Stomach (tissue), 9 donors: ENCODE data around the gene MCF2L. TPM values are rescaled to one million over a fixed set of nuclear protein-coding genes. Genes with fewer than 3 reads are reported as not detected.

Source experiments
- DNase-seq, 2 donors: peaks; one replicate each; pipeline versions ENCODE4 v3.0.0 to v3.0.0-alpha.2; 2013 to 2019
- H3K27ac ChIP-seq, 5 donors: fragments of 200-600 bp in 4 of 5; sonication (generic) in 4 of 5; one replicate each; pipeline ENCODE4 v1.5.1; 2013 to 2019; ENCODE audit warnings: mild to moderate bottlenecking in 1 of 5, moderate library complexity in 1 of 5
- H3K27me3 ChIP-seq, 3 donors: fragments of 200-600 bp; sonication (generic); one replicate each; pipeline ENCODE4 v1.5.1; 2017 to 2019; ENCODE audit warnings: mixed run types in 1 of 3
- H3K36me3 ChIP-seq, 4 donors: fragments of 200-600 bp; sonication (generic); 1 replicate in 3 of 4; 2 replicates in 1 of 4; pipeline ENCODE4 v1.5.1; 2016 to 2019
- H3K4me1 ChIP-seq, 4 donors: fragments of 200-600 bp; sonication (generic); one replicate each; pipeline ENCODE4 v1.5.1; 2016 to 2019
- H3K4me3 ChIP-seq, 4 donors: fragments of 200-600 bp; sonication (generic) in 3 of 4; one replicate each; pipeline ENCODE4 v1.5.1; 2016 to 2019; ENCODE audit warnings: mild to moderate bottlenecking in 1 of 4
- H3K9me3 ChIP-seq, 4 donors: fragments of 200-600 bp; sonication (generic); one replicate each; pipeline ENCODE4 v1.5.1; 2016 to 2019
- CTCF ChIP-seq, 7 experiments: fragments of 450-650 bp in 4 of 7; fragments of 200-600 bp in 3 of 7; sonication (generic) in 3 of 7; IDR thresholded peaks; one replicate each; pipeline ENCODE4 v1.5.1; 2016 to 2019; ENCODE audit warnings: antibody characterized with exemption in 7 of 7, control low read depth in 2 of 7, mild to moderate bottlenecking in 1 of 7
- EP300 ChIP-seq: sonication (generic); formaldehyde crosslinking; IDR thresholded peaks from one replicate; pipeline ENCODE4 v1.6.1; 2017; ENCODE audit warnings: antibody characterized with exemption
- POLR2A ChIP-seq, 4 donors: fragments of 450-650 bp; IDR thresholded peaks; one replicate each; pipeline ENCODE4 v1.6.1; 2016; ENCODE audit warnings: antibody characterized with exemption in 4 of 4, control low read depth in 2 of 4, mild to moderate bottlenecking in 1 of 4, moderate library complexity in 1 of 4
- POLR2AphosphoS5 ChIP-seq, 3 donors: sonication (generic); formaldehyde crosslinking; IDR thresholded peaks; one replicate each; pipeline ENCODE4 v1.6.1; 2016; ENCODE audit warnings: antibody characterized with exemption in 3 of 3
- WGBS, 5 donors: extraction: QIAGEN DNeasy Blood & Tissue Kit in 3 of 5; methylation state at CpG; one replicate each; pipeline versions ENCODE4 v1.1.5 to v1.1.7; 2013 to 2018; 5-methylcytosine and 5-hydroxymethylcytosine counted together
- intact Hi-C: fragments of 100-400 bp; cut with DNase I; formaldehyde crosslinking; loops from one replicate; pipeline ENCODE4 v1.15.1; 2023; ENCODE audit warnings: low total_unique reads
- polyA plus RNA-seq, 3 donors: library from polyadenylated mRNA; stranded (reverse); fragments of 200-250 nt; gene quantifications; one replicate each; pipeline ENCODE4 v1.2.3, GENCODE V29; 2013
- total RNA-seq, 5 donors: library from RNA; depleted of rRNA; stranded (reverse); fragments of >200 nt; gene quantifications; one replicate each; pipeline versions ENCODE4 v1.1.0 to v1.2.3, GENCODE V29; 2014 to 2016
- donor health status: healthy with polysubstance abuse.
- donor health status: Bipolar disorder and iron deficiency.
- donor health status: healthy.

Gene MCF2L
- total and polyA plus RNA-seq, 8 donors = 10.8 to 363 (median 39.4) TPM

GRCh38 chr13:113145911-113146598, 177.0 kb downstream of the MCF2L start:
- TF ChIP-seq POLR2A (IDR thresholded peaks at IDR 0.05) (no peak), CTCF (IDR thresholded peaks at IDR 0.05) (no peak), EP300 (no peak)
- H3K4me3 ChIP-seq = no peak overlapping the region
- intact Hi-C loops = no loop called here
- H3K4me1 ChIP-seq = no peaks in the 10 kb centered on the region
- peaks cover 0 to 5% (median 0%) of the 10 kb centered on the region in 4 donors for H3K36me3 ChIP-seq
- H3K27me3 ChIP-seq = no peaks in the 10 kb centered on the region
- no peaks in the 10 kb centered on the region for H3K9me3 ChIP-seq
- WGBS, 5 donors = 87 to 95% (median 88%) methylated on average over 15 of the region's 15 CpGs
- DNase-seq = no peak
- H3K27ac ChIP-seq = no peak overlapping the region

- TF ChIP-seq EP300 = no peak
- DNase-seq = no peak
- Histone ChIP-seq H3K36me3 (peaks cover 0 to 5% (median 0%) of the 10 kb centered on the region in 4 donors), H3K4me1 (peaks cover 0 to 1% (median under 1%) of the 10 kb centered on the region in 4 donors), H3K4me3 (no peak overlapping the region), H3K9me3 (no peaks in the 10 kb centered on the region), H3K27me3 (peaks cover 0 to 2% (median 0%) of the 10 kb centered on the region in 3 donors), H3K27ac (no peak overlapping the region)
- intact Hi-C loops = no loop called here
- WGBS, 5 donors = 73 to 88% (median 84%) methylated on average over 5 to 9 of the region's 9 CpGs
These were observed 177.7 kb downstream of the MCF2L start for GRCh38 chr13:113146750-113147149.

DNA sequence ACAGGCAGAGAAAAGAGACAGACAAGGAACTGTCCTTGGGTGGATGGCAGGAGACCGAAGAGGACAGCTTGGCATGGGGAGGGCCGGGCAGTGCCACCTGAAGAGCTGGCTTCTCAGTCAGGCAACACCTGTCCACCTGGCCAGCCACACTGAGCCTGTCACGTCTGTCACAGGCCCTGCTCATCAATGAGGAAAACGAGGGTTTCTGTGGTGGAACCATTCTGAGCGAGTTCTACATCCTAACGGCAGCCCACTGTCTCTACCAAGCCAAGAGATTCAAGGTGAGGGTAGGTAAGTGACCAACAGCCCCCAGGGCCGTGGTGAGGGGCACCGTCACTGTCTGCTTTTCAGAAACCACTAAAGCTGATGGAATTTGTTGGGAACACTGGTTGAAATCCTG, 178.2 kb downstream of the MCF2L start:
- Histone ChIP-seq H3K36me3 (peaks cover 0 to 5% (median 0%) of the 10 kb centered on the region in 4 donors), H3K27ac (no peak overlapping the region), H3K4me1 (peaks cover 0 to 6% (median 3%) of the 10 kb centered on the region in 4 donors), H3K4me3 (no peak overlapping the region), H3K9me3 (no peaks in the 10 kb centered on the region), H3K27me3 (peaks cover 0 to 7% (median 0%) of the 10 kb centered on the region in 3 donors)
- TF ChIP-seq CTCF (IDR thresholded peaks at IDR 0.05) (no peak), EP300 (no peak), POLR2A (IDR thresholded peaks at IDR 0.05) (no peak), POLR2AphosphoS5 (IDR thresholded peaks at IDR 0.05) (no peak)
- no peak for DNase-seq
- intact Hi-C loops = no loop called here
- WGBS, 5 donors = 80 to 82% (median 81%) methylated on average over 8 of the region's 8 CpGs

DNA sequence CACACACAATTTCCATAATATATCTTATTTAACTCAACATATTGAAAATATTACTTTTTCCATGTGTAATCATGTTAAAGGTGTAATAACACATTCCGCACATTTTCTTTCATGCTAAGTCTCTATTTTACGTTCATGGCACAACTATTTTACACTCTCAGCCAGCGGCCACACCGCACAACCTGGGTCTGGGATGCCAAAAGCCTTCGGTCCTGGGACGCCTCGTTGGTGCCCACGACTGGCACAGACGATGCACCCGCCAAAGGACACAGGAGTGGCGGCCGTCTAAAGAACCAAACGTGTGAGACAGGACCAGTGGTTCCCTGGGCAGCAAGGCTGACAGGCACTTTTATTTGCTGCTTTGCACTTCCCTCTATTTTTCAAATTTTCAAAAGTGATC, 179.4 kb downstream of the MCF2L start:
- peaks cover 7 to 18% (median 15%) of the 10 kb centered on the region in 4 donors for H3K4me1 ChIP-seq
- peaks cover 0 to 16% (median 6%) of the 10 kb centered on the region in 3 donors for H3K27me3 ChIP-seq
- H3K27ac ChIP-seq = no peak overlapping the region
- peaks cover 0 to 5% (median 0%) of the 10 kb centered on the region in 4 donors for H3K36me3 ChIP-seq
- intact Hi-C loops = no loop called here
- TF ChIP-seq CTCF (IDR thresholded peaks at IDR 0.05) = no peak
- no peak for TF ChIP-seq EP300
- TF ChIP-seq POLR2A (IDR thresholded peaks at IDR 0.05) = no peak
- no peak for TF ChIP-seq POLR2AphosphoS5 (IDR thresholded peaks at IDR 0.05)
- H3K9me3 ChIP-seq = no peaks in the 10 kb centered on the region
- H3K4me3 ChIP-seq = no peak overlapping the region
- DNase-seq = no peak
- 93 to 95% (median 94%) methylated on average over 13 of the region's 13 CpGs for WGBS, 5 donors

- Histone ChIP-seq H3K9me3 (no peaks in the 10 kb centered on the region), H3K4me3 (no peak overlapping the region), H3K4me1 (peaks cover 11 to 20% (median 17%) of the 10 kb centered on the region in 4 donors), H3K36me3 (peaks cover 0 to 4% (median 0%) of the 10 kb centered on the region in 4 donors), H3K27me3 (peaks cover 0 to 16% (median 7%) of the 10 kb centered on the region in 3 donors), H3K27ac (no peak overlapping the region)
- intact Hi-C loops = no loop called here
- TF ChIP-seq POLR2AphosphoS5 (IDR thresholded peaks at IDR 0.05) = no peak
- no peak for TF ChIP-seq EP300
- no peak for TF ChIP-seq POLR2A (IDR thresholded peaks at IDR 0.05)
- no peak for TF ChIP-seq CTCF (IDR thresholded peaks at IDR 0.05)
- no peak for DNase-seq
- 94 to 96% (median 95%) methylated on average over 23 to 38 of the region's 38 CpGs for WGBS, 5 donors
These were observed 180.0 kb downstream of the MCF2L start for GRCh38 chr13:113148940-113149503.
